Choroid plexus epithelial cell (primary cell): ENCODE results near the gene ARHGAP26.

ENCODE experiments used
- DNase-seq: peaks from one replicate; pipeline ENCODE4 v3.0.0-alpha.2; 2010; ENCODE audit warnings: low read depth
- H3K4me3 ChIP-seq: 2 replicates; pipeline ENCODE4 v1.5.1; 2011; ENCODE audit warnings: low read depth, mild to moderate bottlenecking, control low read depth, low read length, moderate library complexity
- CTCF ChIP-seq: conservative IDR thresholded peaks from 2 replicates; pipeline ENCODE4 v1.5.1; 2011; ENCODE audit warnings: low read depth, mild to moderate bottlenecking, control low read depth, inconsistent platforms, low read length, moderate library complexity

Gene ARHGAP26

GRCh38 chr5:142894749-142895148 lies 124.6 kb downstream of the ARHGAP26 start:
- no peak overlapping the region for H3K4me3 ChIP-seq
- peak; percentile 79 for DNase-seq
- no peak for TF ChIP-seq CTCF

GRCh38 chr5:142896325-142897007 lies 126.3 kb downstream of the ARHGAP26 start:
- TF ChIP-seq CTCF, result no peak
- no peak for DNase-seq
- H3K4me3 ChIP-seq, result no peak overlapping the region

GRCh38 chr5:142897328-142897727 lies 127.2 kb downstream of the ARHGAP26 start:
- DNase-seq, result no peak
- H3K4me3 ChIP-seq, result no peak overlapping the region
- no peak for TF ChIP-seq CTCF

- no peak for TF ChIP-seq CTCF
- H3K4me3 ChIP-seq, result no peak overlapping the region
- DNase-seq, result peak; percentile 92
These were observed 130.8 kb downstream of the ARHGAP26 start for GRCh38 chr5:142900927-142901326.

GRCh38 chr5:142901476-142902185 lies 131.5 kb downstream of the ARHGAP26 start:
- H3K4me3 ChIP-seq, result no peak overlapping the region
- no peak for TF ChIP-seq CTCF
- DNase-seq, result no peak

- no peak overlapping the region for H3K4me3 ChIP-seq
- DNase-seq, result peak; percentile 25
- no peak for TF ChIP-seq CTCF
These were observed 132.2 kb downstream of the ARHGAP26 start for GRCh38 chr5:142902186-142902965.
